ENCODE data around the gene SLC25A25.
A peak's percentile ranks its signal among the peaks of the same experiment; 100 is the strongest.

Gene SLC25A25

GRCh38 chr9:128077847-128078503 lies 9.9 kb downstream of the SLC25A25 start:
- DNase-seq = no peak

- no peak for DNase-seq
These were observed 10.7 kb downstream of the SLC25A25 start for GRCh38 chr9:128078504-128079434.

GRCh38 chr9:128080206-128080605 lies 12.2 kb downstream of the SLC25A25 start:
- no peak for DNase-seq

GRCh38 chr9:128081056-128081455 lies 13.0 kb downstream of the SLC25A25 start:
- DNase-seq = no peak

- no peak for DNase-seq
These were observed 14.1 kb downstream of the SLC25A25 start for GRCh38 chr9:128082151-128082550.

GRCh38 chr9:128084746-128085145 lies 16.7 kb downstream of the SLC25A25 start:
- DNase-seq = no peak

- DNase-seq = no peak
These were observed 17.9 kb downstream of the SLC25A25 start for GRCh38 chr9:128085943-128086342.

GRCh38 chr9:128087262-128087661 lies 19.2 kb downstream of the SLC25A25 start:
- no peak for DNase-seq

- DNase-seq = no peak
These were observed 20.4 kb downstream of the SLC25A25 start for GRCh38 chr9:128088253-128088945.

GRCh38 chr9:128089299-128089698 lies 21.3 kb downstream of the SLC25A25 start:
- DNase-seq = no peak

- no peak for DNase-seq
These were observed 23.1 kb downstream of the SLC25A25 start for GRCh38 chr9:128091144-128091543.

- no peak for DNase-seq
These were observed 23.5 kb downstream of the SLC25A25 start for GRCh38 chr9:128091571-128091970.

GRCh38 chr9:128092199-128092977 lies 24.4 kb downstream of the SLC25A25 start:
- DNase-seq = no peak

- no peak for DNase-seq
These were observed 25.0 kb downstream of the SLC25A25 start for GRCh38 chr9:128093011-128093410.

- peak; percentile 86 for DNase-seq
These were observed 26.3 kb downstream of the SLC25A25 start for GRCh38 chr9:128094166-128094949.

GRCh38 chr9:128094950-128095544 lies 27.0 kb downstream of the SLC25A25 start:
- DNase-seq = no peak

- no peak for DNase-seq
These were observed 28.8 kb downstream of the SLC25A25 start for GRCh38 chr9:128096616-128097536.

GRCh38 chr9:128097543-128098296 lies 29.7 kb downstream of the SLC25A25 start:
- DNase-seq = no peak

All from GDM1 (cell line).